H9 (cell line): Measurements from ENCODE around the gene P4HA1. TPM values are rescaled to one million over a fixed set of nuclear protein-coding genes. Genes with fewer than 3 reads are reported as not detected.

Experiments
- DNase-seq: peaks from one replicate; pipeline ENCODE4 v3.0.0-alpha.2; 2017
- H2AFZ ChIP-seq: one replicate; pipeline ENCODE4 v1.6.1; 2013; ENCODE audit warnings: mild to moderate bottlenecking, low read length, control low read depth, moderate library complexity
- H2AK5ac ChIP-seq: 2 replicates; pipeline ENCODE4 v1.6.1; 2013; ENCODE audit warnings: low read length, control low read depth, mixed read lengths; ENCODE audit not compliant: insufficient read length
- H2BK120ac ChIP-seq: one replicate; pipeline ENCODE4 v1.6.1; 2013; ENCODE audit warnings: low read depth, mild to moderate bottlenecking, low read length, control low read depth, inconsistent platforms; ENCODE audit not compliant: poor library complexity, severe bottlenecking
- H2BK12ac ChIP-seq: 2 replicates; pipeline ENCODE4 v1.6.1; 2013; ENCODE audit warnings: low read length, control low read depth, mixed read lengths, low read depth; ENCODE audit not compliant: insufficient read length
- H2BK15ac ChIP-seq: 2 replicates; pipeline ENCODE4 v1.6.1; 2013; ENCODE audit warnings: low read depth, low read length, control low read depth
- H2BK20ac ChIP-seq: one replicate; pipeline ENCODE4 v1.6.1; 2013; ENCODE audit warnings: low read depth, mild to moderate bottlenecking, low read length, control low read depth, inconsistent platforms; ENCODE audit not compliant: poor library complexity, severe bottlenecking
- H2BK5ac ChIP-seq: 2 replicates; pipeline ENCODE4 v1.6.1; 2013; ENCODE audit warnings: low read length, control low read depth, mixed read lengths; ENCODE audit not compliant: insufficient read length
- H3K14ac ChIP-seq: 2 replicates; pipeline ENCODE4 v1.6.1; 2013; ENCODE audit warnings: low read length, control low read depth; ENCODE audit not compliant: insufficient read depth
- H3K18ac ChIP-seq: 2 replicates; pipeline ENCODE4 v1.6.1; 2013; ENCODE audit warnings: low read depth, mild to moderate bottlenecking, mixed read lengths, low read length, control low read depth; ENCODE audit not compliant: insufficient read length
- H3K23ac ChIP-seq: 2 replicates; pipeline ENCODE4 v1.6.1; 2013; ENCODE audit warnings: low read length, control low read depth, mixed read lengths, low read depth; ENCODE audit not compliant: insufficient read length
- H3K23me2 ChIP-seq: 2 replicates; pipeline ENCODE4 v1.6.1; 2013; ENCODE audit warnings: low read depth, mild to moderate bottlenecking, mixed read lengths, low read length, control low read depth; ENCODE audit not compliant: insufficient read length, poor library complexity, severe bottlenecking
- H3K27ac ChIP-seq: 2 replicates; pipeline ENCODE4 v1.5.1; 2013; ENCODE audit warnings: low read length, control low read depth, mixed read lengths, low read depth; ENCODE audit not compliant: insufficient read length
- H3K27me3 ChIP-seq: 2 replicates; pipeline ENCODE4 v1.6.1; 2013; ENCODE audit warnings: low read length, control low read depth, inconsistent platforms; ENCODE audit not compliant: insufficient read depth
- H3K4ac ChIP-seq: 2 replicates; pipeline ENCODE4 v1.6.1; 2013; ENCODE audit warnings: low read depth, mild to moderate bottlenecking, control low read depth, inconsistent platforms, low read length, moderate library complexity
- H3K4me1 ChIP-seq: 2 replicates; pipeline ENCODE4 v1.6.1; 2013; ENCODE audit warnings: low read length, control low read depth, inconsistent platforms; ENCODE audit not compliant: insufficient read depth
- H3K4me2 ChIP-seq: 2 replicates; pipeline ENCODE4 v1.6.1; 2013; ENCODE audit warnings: low read length, control low read depth, mixed read lengths; ENCODE audit not compliant: insufficient read length, insufficient read depth
- H3K56ac ChIP-seq: 2 replicates; pipeline ENCODE4 v1.6.1; 2013; ENCODE audit warnings: low read depth, mild to moderate bottlenecking, mixed read lengths, low read length, control low read depth; ENCODE audit not compliant: insufficient read length
- H3K79me1 ChIP-seq: 2 replicates; pipeline ENCODE4 v1.6.1; 2013; ENCODE audit warnings: low read depth, mild to moderate bottlenecking, moderate library complexity, low read length, control low read depth, inconsistent platforms; ENCODE audit not compliant: insufficient read depth, poor library complexity, severe bottlenecking
- H3K79me2 ChIP-seq: 2 replicates; pipeline ENCODE4 v1.6.1; 2013; ENCODE audit warnings: low read length, control low read depth, inconsistent platforms; ENCODE audit not compliant: insufficient read depth
- H3K9ac ChIP-seq: 2 replicates; pipeline ENCODE4 v1.6.1; 2013; ENCODE audit warnings: low read length, control low read depth, mixed read lengths; ENCODE audit not compliant: insufficient read length; ENCODE audit errors: extremely low read depth
- H3K9me3 ChIP-seq: one replicate; pipeline ENCODE4 v1.6.1; 2013; ENCODE audit warnings: low read depth, low read length, inconsistent platforms; ENCODE audit not compliant: control insufficient read depth
- H3T11ph ChIP-seq: one replicate; pipeline ENCODE4 v1.6.1; 2013; ENCODE audit warnings: mild to moderate bottlenecking, low read length, control low read depth, inconsistent platforms
- H4K20me1 ChIP-seq: one replicate; pipeline ENCODE4 v1.6.1; 2013; ENCODE audit not compliant: control insufficient read depth, insufficient read length, insufficient read depth
- H4K5ac ChIP-seq: 2 replicates; pipeline ENCODE4 v1.6.1; 2013; ENCODE audit warnings: low read depth, mild to moderate bottlenecking, mixed read lengths, low read length, control low read depth; ENCODE audit not compliant: insufficient read length
- H4K8ac ChIP-seq: replicated peaks from 2 replicates; pipeline ENCODE4 v1.6.1; 2013; ENCODE audit warnings: low read length, control low read depth, mixed read lengths, low read depth; ENCODE audit not compliant: insufficient read length
- H4K91ac ChIP-seq: 2 replicates; pipeline ENCODE4 v1.6.1; 2013; ENCODE audit warnings: low read depth, mild to moderate bottlenecking, moderate library complexity, mixed read lengths, low read length, control low read depth; ENCODE audit not compliant: insufficient read length
- H3K27ac Mint-ChIP-seq, 3 experiments: 2 replicates in 2 of 3; 3 replicates in 1 of 3; pipeline ENCODE4 v1.8.0; 2020 to 2021; ENCODE audit warnings: mixed read lengths in 3 of 3, mild to moderate bottlenecking in 1 of 3, moderate library complexity in 1 of 3
- H3K27me3 Mint-ChIP-seq: 2 replicates; pipeline ENCODE4 v1.8.0; 2021; ENCODE audit warnings: low read depth, mild to moderate bottlenecking, moderate library complexity, mixed read lengths
- H3K36me3 Mint-ChIP-seq, 3 experiments: 2 replicates in 2 of 3; 3 replicates in 1 of 3; pipeline ENCODE4 v1.8.0; 2020 to 2021; ENCODE audit warnings: low read depth in 3 of 3, mixed read lengths in 3 of 3; ENCODE audit not compliant: insufficient read depth in 1 of 3
- H3K4me1 Mint-ChIP-seq, 2 experiments: 2 replicates each; pipeline ENCODE4 v1.8.0; 2020; ENCODE audit warnings: mixed read lengths in 2 of 2
- H3K4me3 Mint-ChIP-seq, 2 experiments: 2 replicates in 1 of 2; 3 replicates in 1 of 2; pipeline ENCODE4 v1.8.0; 2020 to 2021; ENCODE audit warnings: mild to moderate bottlenecking in 2 of 2, mixed read lengths in 2 of 2, moderate library complexity in 1 of 2
- H3K9me3 Mint-ChIP-seq, 2 experiments: 2 replicates in 1 of 2; 3 replicates in 1 of 2; pipeline ENCODE4 v1.8.0; 2020; ENCODE audit warnings: mild to moderate bottlenecking in 2 of 2, mixed read lengths in 2 of 2, moderate library complexity in 1 of 2
- CTCF ChIP-seq: fragments of 200-600 bp; sonication (generic); conservative IDR thresholded peaks from 3 replicates; pipeline ENCODE4 v1.8.0; 2021; ENCODE audit warnings: antibody characterized with exemption, mild to moderate bottlenecking
- WGBS: extraction: QIAGEN DNeasy Blood & Tissue Kit; methylation state at CpG from one replicate; pipeline ENCODE4 v1.1.7; 2013; ENCODE audit warnings: missing lambda C conversion rate, low lambda C conversion rate, mixed read lengths; ENCODE audit not compliant: insufficient read length; ENCODE audit errors: extremely low coverage; 5-methylcytosine and 5-hydroxymethylcytosine counted together
- total RNA-seq: library from RNA; stranded (reverse); gene quantifications from 2 replicates; pipeline ENCODE4 v1.2.1, GENCODE V29; 2021

P4HA1 gene
- total RNA-seq, 1 experiment from 2014 or later: 48.6 TPM

GRCh38 chr10:73106301-73106700 is 9.6 kb upstream of the P4HA1 start:
- Histone ChIP-seq H4K8ac (no peak overlapping the region), H4K5ac (no peak overlapping the region), H3T11ph (no peak overlapping the region), H3K4me1 (no peaks in the 10 kb centered on the region), H3K9ac (no peak overlapping the region), H2BK12ac (no peak overlapping the region), H2BK5ac (no peak overlapping the region), H3K23ac (no peak overlapping the region), H3K23me2 (no peaks in the 10 kb centered on the region), H3K27ac (no peak overlapping the region), H2BK120ac (no peak overlapping the region), H3K27me3 (no peaks in the 10 kb centered on the region), H3K79me2 (no peaks in the 10 kb centered on the region), H3K56ac (no peak overlapping the region), H3K4ac (no peak overlapping the region), H3K9me3 (no peaks in the 10 kb centered on the region), H3K18ac (no peak overlapping the region), H4K20me1 (no peaks in the 10 kb centered on the region), H2AK5ac (no peak overlapping the region), H2BK15ac (no peak overlapping the region), H3K79me1 (no peaks in the 10 kb centered on the region), H3K14ac (no peak overlapping the region), H4K91ac (no peak overlapping the region), H2AFZ (no peak overlapping the region), H2BK20ac (no peak overlapping the region), H3K4me2 (no peak overlapping the region)
- Mint-ChIP-seq H3K27ac (no peak overlapping the region), H3K4me1 (peaks cover 2 to 8% of the 10 kb centered on the region in 2 experiments), H3K4me3 (no peak overlapping the region), H3K9me3 (peaks cover 12 to 17% of the 10 kb centered on the region in 2 experiments; a peak in 4 of 5 replicates), H3K36me3 (peaks cover 6 to 15% (median 10%) of the 10 kb centered on the region in 3 experiments; a peak in 5 of 7 replicates), H3K27me3 (no peaks in the 10 kb centered on the region)
- no peak for DNase-seq
- TF ChIP-seq CTCF: no peak
- WGBS: no CpG with 5 or more reads among the region's 3 CpGs
